Liver (tissue), 9 donors: ENCODE data around the gene SH3GL1. TPM values are rescaled to one million over a fixed set of nuclear protein-coding genes. Genes with fewer than 3 reads are reported as not detected.

Source experiments
- DNase-seq: peaks from one replicate; pipeline ENCODE4 v3.0.0-alpha.2; 2017; ENCODE audit warnings: low spot score
- H3K27ac ChIP-seq, 2 donors: one replicate each; pipeline ENCODE4 v1.7.0; 2013; ENCODE audit warnings: inconsistent platforms in 2 of 2, low read length in 2 of 2, control low read depth in 1 of 2, low read depth in 1 of 2, mild to moderate bottlenecking in 1 of 2
- H3K27me3 ChIP-seq, 4 donors: one replicate each; pipeline versions ENCODE4 v1.6.1 to v1.7.0; 2013; ENCODE audit warnings: low read length in 3 of 4, inconsistent platforms in 1 of 4, mild to moderate bottlenecking in 1 of 4, moderate library complexity in 1 of 4; ENCODE audit not compliant: control insufficient read depth in 4 of 4, insufficient read depth in 4 of 4
- H3K36me3 ChIP-seq, 4 donors: one replicate each; pipeline versions ENCODE4 v1.6.1 to v1.7.0; 2013; ENCODE audit warnings: low read length in 3 of 4, mild to moderate bottlenecking in 3 of 4, low read depth in 1 of 4, moderate library complexity in 1 of 4; ENCODE audit not compliant: control insufficient read depth in 4 of 4, insufficient read depth in 3 of 4
- H3K4me1 ChIP-seq, 4 donors: one replicate each; pipeline versions ENCODE4 v1.6.1 to v1.7.0; 2013; ENCODE audit warnings: low read length in 3 of 4, mild to moderate bottlenecking in 3 of 4, moderate library complexity in 1 of 4; ENCODE audit not compliant: control insufficient read depth in 4 of 4, insufficient read depth in 4 of 4
- H3K4me3 ChIP-seq, 3 donors: one replicate each; pipeline versions ENCODE4 v1.6.1 to v1.7.0; 2013; ENCODE audit warnings: low read length in 3 of 3, control low read depth in 1 of 3, low read depth in 1 of 3, mild to moderate bottlenecking in 1 of 3
- H3K9ac ChIP-seq, 2 donors: one replicate each; pipeline ENCODE4 v1.7.0; 2013; ENCODE audit warnings: low read length in 2 of 2, mild to moderate bottlenecking in 2 of 2, moderate library complexity in 2 of 2, control low read depth in 1 of 2, low read depth in 1 of 2
- H3K9me3 ChIP-seq, 4 donors: one replicate each; pipeline versions ENCODE4 v1.6.1 to v1.7.0; 2013; ENCODE audit warnings: low read length in 3 of 4; ENCODE audit not compliant: control insufficient read depth in 4 of 4
- ATF3 ChIP-seq: IDR thresholded peaks from 2 replicates; pipeline ENCODE4 v1.6.1; 2016; ENCODE audit warnings: antibody characterized with exemption
- EGR1 ChIP-seq, 2 donors: IDR thresholded peaks; 2 replicates each; pipeline ENCODE4 v1.6.1; 2016 to 2018; ENCODE audit warnings: antibody characterized with exemption in 2 of 2, low read depth in 2 of 2
- FOXA1 ChIP-seq: IDR thresholded peaks from 2 replicates; pipeline ENCODE4 v1.6.1; 2016; ENCODE audit warnings: antibody characterized with exemption
- GABPA ChIP-seq, 2 donors: IDR thresholded peaks in 1 of 2; conservative IDR thresholded peaks in 1 of 2; 2 replicates each; pipeline ENCODE4 v1.6.1; 2016; ENCODE audit warnings: antibody characterized with exemption in 2 of 2, mild to moderate bottlenecking in 1 of 2, moderate library complexity in 1 of 2
- HNF4A ChIP-seq, 2 donors: conservative IDR thresholded peaks; 2 replicates each; pipeline ENCODE4 v1.6.1; 2016; ENCODE audit warnings: antibody characterized with exemption in 2 of 2, mild to moderate bottlenecking in 2 of 2
- HNF4G ChIP-seq: IDR thresholded peaks from 2 replicates; pipeline ENCODE4 v1.6.1; 2016; ENCODE audit warnings: antibody characterized with exemption
- NR2F2 ChIP-seq: IDR thresholded peaks from 2 replicates; pipeline ENCODE4 v1.6.1; 2016; ENCODE audit warnings: antibody characterized with exemption
- RAD21 ChIP-seq, 2 donors: IDR thresholded peaks; 2 replicates each; pipeline ENCODE4 v1.6.1; 2016; ENCODE audit warnings: antibody characterized with exemption in 2 of 2, mild to moderate bottlenecking in 2 of 2
- RXRA ChIP-seq, 2 donors: IDR thresholded peaks; 2 replicates each; pipeline ENCODE4 v1.6.1; 2017 to 2018; ENCODE audit warnings: antibody characterized with exemption in 2 of 2, mild to moderate bottlenecking in 1 of 2
- YY1 ChIP-seq: IDR thresholded peaks from 2 replicates; pipeline ENCODE4 v1.6.1; 2016; ENCODE audit warnings: antibody characterized with exemption, mild to moderate bottlenecking
- ZBTB33 ChIP-seq: IDR thresholded peaks from 2 replicates; pipeline ENCODE4 v1.6.1; 2016; ENCODE audit warnings: antibody characterized with exemption
- WGBS: extraction: QIAGEN DNeasy Blood & Tissue Kit; methylation state at CpG from one replicate; pipeline ENCODE4 v1.1.7; 2013; 5-methylcytosine and 5-hydroxymethylcytosine counted together
- polyA plus RNA-seq, 2 donors: library from polyadenylated mRNA; stranded (reverse) in 1 of 2; unstranded in 1 of 2; fragments of 200-250 nt in 1 of 2; fragments of >200 nt in 1 of 2; fragmentation: Nextera tagmentation in 1 of 2; extraction: Ambion mirVana in 1 of 2; gene quantifications; one replicate each; pipeline versions ENCODE4 v1.2.1 to v1.2.3, GENCODE V29; 2013 to 2015
- total RNA-seq, 2 donors: library from RNA; depleted of rRNA; stranded (reverse); fragments of >200 nt; gene quantifications; one replicate each; pipeline ENCODE4 v1.2.3, GENCODE V29; 2014
- TF ChIP-seq, protein P1 (sequence below): IDR thresholded peaks from 2 replicates; pipeline ENCODE4 v1.6.1; 2016; ENCODE audit warnings: antibody characterized with exemption, mild to moderate bottlenecking
- TF ChIP-seq, protein P2 (sequence below): IDR thresholded peaks from 2 replicates; pipeline ENCODE4 v1.6.1; 2016; ENCODE audit warnings: antibody characterized with exemption
- TF ChIP-seq, protein P3 (sequence below): fragments of 150-350 bp; IDR thresholded peaks from 2 replicates; pipeline ENCODE4 v1.5.1; 2017; ENCODE audit warnings: improper control_type of control experiment, low read depth, low read length; ENCODE audit not compliant: missing input control
- donor health status: healthy.
- donor health status: healthy.
- donor health status: healthy.
- donor health status: healthy.
- donor health status: healthy.

The SH3GL1 gene
- total and polyA plus RNA-seq, 4 donors: 16.5 to 27.8 (median 18.2) TPM

GRCh38 chr19:4390017-4390566 is 10.3 kb downstream of the SH3GL1 start:
- TF ChIP-seq HNF4A (conservative IDR thresholded peaks at IDR 0.05) (no peak), RXRA (IDR thresholded peaks at IDR 0.05) (no peak), ZBTB33 (no peak), YY1 (no peak), RAD21 (IDR thresholded peaks at IDR 0.05) (peak in 1 of 2 donors; percentile 3), NR2F2 (peak; percentile 90)
- TF ChIP-seq, protein P1, sequence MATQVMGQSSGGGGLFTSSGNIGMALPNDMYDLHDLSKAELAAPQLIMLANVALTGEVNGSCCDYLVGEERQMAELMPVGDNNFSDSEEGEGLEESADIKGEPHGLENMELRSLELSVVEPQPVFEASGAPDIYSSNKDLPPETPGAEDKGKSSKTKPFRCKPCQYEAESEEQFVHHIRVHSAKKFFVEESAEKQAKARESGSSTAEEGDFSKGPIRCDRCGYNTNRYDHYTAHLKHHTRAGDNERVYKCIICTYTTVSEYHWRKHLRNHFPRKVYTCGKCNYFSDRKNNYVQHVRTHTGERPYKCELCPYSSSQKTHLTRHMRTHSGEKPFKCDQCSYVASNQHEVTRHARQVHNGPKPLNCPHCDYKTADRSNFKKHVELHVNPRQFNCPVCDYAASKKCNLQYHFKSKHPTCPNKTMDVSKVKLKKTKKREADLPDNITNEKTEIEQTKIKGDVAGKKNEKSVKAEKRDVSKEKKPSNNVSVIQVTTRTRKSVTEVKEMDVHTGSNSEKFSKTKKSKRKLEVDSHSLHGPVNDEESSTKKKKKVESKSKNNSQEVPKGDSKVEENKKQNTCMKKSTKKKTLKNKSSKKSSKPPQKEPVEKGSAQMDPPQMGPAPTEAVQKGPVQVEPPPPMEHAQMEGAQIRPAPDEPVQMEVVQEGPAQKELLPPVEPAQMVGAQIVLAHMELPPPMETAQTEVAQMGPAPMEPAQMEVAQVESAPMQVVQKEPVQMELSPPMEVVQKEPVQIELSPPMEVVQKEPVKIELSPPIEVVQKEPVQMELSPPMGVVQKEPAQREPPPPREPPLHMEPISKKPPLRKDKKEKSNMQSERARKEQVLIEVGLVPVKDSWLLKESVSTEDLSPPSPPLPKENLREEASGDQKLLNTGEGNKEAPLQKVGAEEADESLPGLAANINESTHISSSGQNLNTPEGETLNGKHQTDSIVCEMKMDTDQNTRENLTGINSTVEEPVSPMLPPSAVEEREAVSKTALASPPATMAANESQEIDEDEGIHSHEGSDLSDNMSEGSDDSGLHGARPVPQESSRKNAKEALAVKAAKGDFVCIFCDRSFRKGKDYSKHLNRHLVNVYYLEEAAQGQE: no peak
- TF ChIP-seq, protein P2, sequence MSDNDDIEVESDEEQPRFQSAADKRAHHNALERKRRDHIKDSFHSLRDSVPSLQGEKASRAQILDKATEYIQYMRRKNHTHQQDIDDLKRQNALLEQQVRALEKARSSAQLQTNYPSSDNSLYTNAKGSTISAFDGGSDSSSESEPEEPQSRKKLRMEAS: peak; percentile 36
- H3K27ac ChIP-seq: peak overlapping the region; percentile 81 to 95
- peak overlapping the region; percentile 8 to 32 for H3K9ac ChIP-seq
- WGBS: 42% methylated on average over 12 of the region's 12 CpGs
- DNase-seq: no peak
- no peaks in the 10 kb centered on the region for H3K9me3 ChIP-seq
- peaks cover 0 to 2% (median under 1%) of the 10 kb centered on the region in 4 donors for H3K36me3 ChIP-seq
- H3K4me1 ChIP-seq: peaks cover 27 to 83% (median 70%) of the 10 kb centered on the region in 4 donors
- no peaks in the 10 kb centered on the region for H3K27me3 ChIP-seq
- H3K4me3 ChIP-seq: peak overlapping the region in 2 of 3 donors; percentile 6 to 21

DNA sequence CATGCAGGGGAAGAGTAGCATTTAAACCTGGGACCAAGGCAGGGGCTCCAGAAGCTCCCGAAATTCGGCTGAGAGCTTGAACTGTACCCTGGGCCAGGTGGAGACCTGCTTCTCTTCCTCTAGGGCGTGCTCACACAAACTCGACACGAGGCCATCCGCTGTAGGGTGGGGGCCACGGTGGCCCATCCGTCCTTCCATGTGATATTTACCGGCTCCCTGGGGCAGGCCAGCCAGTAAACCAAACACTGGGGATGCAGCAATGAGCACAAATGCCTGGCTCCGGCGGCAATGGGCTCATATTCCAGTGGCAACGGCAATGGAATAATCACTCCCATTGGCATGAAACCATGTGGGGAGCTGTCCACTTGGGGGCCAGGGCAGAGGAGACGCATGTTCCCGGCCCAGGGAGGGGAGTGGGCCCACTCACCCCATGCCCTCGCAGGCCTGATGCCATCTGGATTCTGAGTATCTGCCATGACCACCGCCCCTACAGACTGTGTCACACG is 10.8 kb downstream of the SH3GL1 start:
- Histone ChIP-seq H3K9me3 (no peaks in the 10 kb centered on the region), H3K27me3 (no peaks in the 10 kb centered on the region), H3K36me3 (peaks cover 0 to 1% (median 0%) of the 10 kb centered on the region in 4 donors), H3K4me1 (peaks cover 25 to 81% (median 71%) of the 10 kb centered on the region in 4 donors), H3K27ac (peak overlapping the region; percentile 81 to 95), H3K9ac (peak overlapping the region in 1 of 2 donors; percentile 8), H3K4me3 (peak overlapping the region in 1 of 3 donors; percentile 6)
- WGBS: 46% methylated on average over 17 of the region's 17 CpGs
- TF ChIP-seq FOXA1 (no peak), HNF4A (conservative IDR thresholded peaks at IDR 0.05) (no peak), HNF4G (no peak), EGR1 (IDR thresholded peaks at IDR 0.05; ENCODE audit: low read depth in 2 of 2) (no peak), ZBTB33 (no peak), ATF3 (no peak), RXRA (IDR thresholded peaks at IDR 0.05) (no peak), GABPA (IDR thresholded peaks at IDR 0.05 in 1 of 2, conservative IDR thresholded peaks at IDR 0.05 in 1 of 2) (no peak), YY1 (no peak)
- TF ChIP-seq, protein P3, sequence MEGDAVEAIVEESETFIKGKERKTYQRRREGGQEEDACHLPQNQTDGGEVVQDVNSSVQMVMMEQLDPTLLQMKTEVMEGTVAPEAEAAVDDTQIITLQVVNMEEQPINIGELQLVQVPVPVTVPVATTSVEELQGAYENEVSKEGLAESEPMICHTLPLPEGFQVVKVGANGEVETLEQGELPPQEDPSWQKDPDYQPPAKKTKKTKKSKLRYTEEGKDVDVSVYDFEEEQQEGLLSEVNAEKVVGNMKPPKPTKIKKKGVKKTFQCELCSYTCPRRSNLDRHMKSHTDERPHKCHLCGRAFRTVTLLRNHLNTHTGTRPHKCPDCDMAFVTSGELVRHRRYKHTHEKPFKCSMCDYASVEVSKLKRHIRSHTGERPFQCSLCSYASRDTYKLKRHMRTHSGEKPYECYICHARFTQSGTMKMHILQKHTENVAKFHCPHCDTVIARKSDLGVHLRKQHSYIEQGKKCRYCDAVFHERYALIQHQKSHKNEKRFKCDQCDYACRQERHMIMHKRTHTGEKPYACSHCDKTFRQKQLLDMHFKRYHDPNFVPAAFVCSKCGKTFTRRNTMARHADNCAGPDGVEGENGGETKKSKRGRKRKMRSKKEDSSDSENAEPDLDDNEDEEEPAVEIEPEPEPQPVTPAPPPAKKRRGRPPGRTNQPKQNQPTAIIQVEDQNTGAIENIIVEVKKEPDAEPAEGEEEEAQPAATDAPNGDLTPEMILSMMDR: no peak
- DNase-seq: no peak
